Nephron (organoid): ENCODE results near the gene MGAT5.

Experiments used
- H3K27ac Mint-ChIP-seq, 3 experiments: 2 replicates each; pipeline ENCODE4 v1.8.0; 2020; ENCODE audit warnings: mixed read lengths in 3 of 3, mild to moderate bottlenecking in 2 of 3, moderate library complexity in 1 of 3
- H3K27me3 Mint-ChIP-seq: 2 replicates; pipeline ENCODE4 v1.8.0; 2021; ENCODE audit warnings: low read depth, mild to moderate bottlenecking, moderate library complexity, mixed read lengths
- H3K36me3 Mint-ChIP-seq: 2 replicates; pipeline ENCODE4 v1.8.0; 2020; ENCODE audit warnings: low read depth, mixed read lengths
- H3K4me1 Mint-ChIP-seq: 2 replicates; pipeline ENCODE4 v1.8.0; 2020; ENCODE audit warnings: mixed read lengths
- H3K4me3 Mint-ChIP-seq, 3 experiments: 2 replicates each; pipeline ENCODE4 v1.8.0; 2020; ENCODE audit warnings: mild to moderate bottlenecking in 3 of 3, mixed read lengths in 3 of 3, moderate library complexity in 2 of 3
- H3K9me3 Mint-ChIP-seq: 2 replicates; pipeline ENCODE4 v1.8.0; 2020; ENCODE audit warnings: mixed read lengths
- CTCF ChIP-seq, 3 experiments: fragments of 200-600 bp; sonication (generic); IDR thresholded peaks; one replicate each; pipeline ENCODE4 v1.5.0; 2021; ENCODE audit warnings: antibody characterized with exemption in 3 of 3; ENCODE audit not compliant: unreplicated experiment in 3 of 3

MGAT5 gene

GRCh38 chr2:134269972-134270735, 16.3 kb downstream of the MGAT5 start:
- Mint-ChIP-seq H3K9me3 (no peaks in the 10 kb centered on the region), H3K27me3 (no peaks in the 10 kb centered on the region), H3K27ac (peak overlapping the region; percentile 79 to 86 (median 85)), H3K4me3 (no peak overlapping the region), H3K36me3 (peaks cover 11% of the 10 kb centered on the region), H3K4me1 (peaks cover 49% of the 10 kb centered on the region)
- no peak for TF ChIP-seq CTCF (IDR thresholded peaks at IDR 0.05; ENCODE audit: unreplicated experiment in 3 of 3)

- no peak for TF ChIP-seq CTCF (IDR thresholded peaks at IDR 0.05; ENCODE audit: unreplicated experiment in 3 of 3)
- H3K27ac Mint-ChIP-seq, result peak overlapping the region; percentile 78 to 86 (median 85)
Measured at GRCh38 chr2:134271758-134272157, 17.9 kb downstream of the MGAT5 start.

GRCh38 chr2:134272806-134273205, 18.9 kb downstream of the MGAT5 start:
- TF ChIP-seq CTCF (IDR thresholded peaks at IDR 0.05; ENCODE audit: unreplicated experiment in 3 of 3), result no peak
- Mint-ChIP-seq H3K27ac (peak overlapping the region; percentile 78 to 86 (median 85)), H3K27me3 (no peaks in the 10 kb centered on the region), H3K4me1 (peaks cover 49% of the 10 kb centered on the region), H3K4me3 (peak overlapping the region in 1 of 3 experiments; percentile 40), H3K36me3 (peaks cover 15% of the 10 kb centered on the region), H3K9me3 (no peaks in the 10 kb centered on the region)

More at GRCh38 chr2:134271758-134272157, 17.9 kb downstream of the MGAT5 start:
- H3K4me3 Mint-ChIP-seq, result peak overlapping the region in 1 of 3 experiments; percentile 3
- no peaks in the 10 kb centered on the region for H3K27me3 Mint-ChIP-seq
- H3K4me1 Mint-ChIP-seq, result peaks cover 49% of the 10 kb centered on the region
- H3K9me3 Mint-ChIP-seq, result no peaks in the 10 kb centered on the region
- H3K36me3 Mint-ChIP-seq, result peaks cover 11% of the 10 kb centered on the region

GRCh38 chr2:134273256-134273983, 19.5 kb downstream of the MGAT5 start:
- TF ChIP-seq CTCF (IDR thresholded peaks at IDR 0.05; ENCODE audit: unreplicated experiment in 3 of 3), result no peak
- Mint-ChIP-seq H3K4me3 (no peak overlapping the region), H3K9me3 (no peaks in the 10 kb centered on the region), H3K4me1 (peaks cover 42% of the 10 kb centered on the region), H3K27ac (peak overlapping the region; percentile 78 to 86 (median 85)), H3K27me3 (no peaks in the 10 kb centered on the region), H3K36me3 (peaks cover 15% of the 10 kb centered on the region)

GRCh38 chr2:134274121-134274520, 20.2 kb downstream of the MGAT5 start:
- peaks cover 15% of the 10 kb centered on the region for H3K36me3 Mint-ChIP-seq

More at GRCh38 chr2:134274121-134274520, 20.2 kb downstream of the MGAT5 start:
- Mint-ChIP-seq H3K27ac (peak overlapping the region; percentile 15 to 86 (median 85)), H3K9me3 (no peaks in the 10 kb centered on the region), H3K4me1 (peaks cover 48% of the 10 kb centered on the region), H3K27me3 (no peaks in the 10 kb centered on the region), H3K4me3 (no peak overlapping the region)
- no peak for TF ChIP-seq CTCF (IDR thresholded peaks at IDR 0.05; ENCODE audit: unreplicated experiment in 3 of 3)
